HepG2 (cell line): ENCODE measurements around the gene FRMD8. TPM values are rescaled to one million over a fixed set of nuclear protein-coding genes. Genes with fewer than 3 reads are reported as not detected.
A peak's percentile ranks its signal among the peaks of the same experiment; 100 is the strongest.

Source experiments
- ATAC-seq: fragments of 200-7000 bp; cut with Tn5 transposase; 3 replicates; pipeline ENCODE4 v1.9.1; 2020; ENCODE audit warnings: mild to moderate bottlenecking, moderate library complexity
- BruUV-seq: library from RNA; stranded (reverse); fragments of 400-500 nt; replicated peaks from 2 replicates; lab custom pipeline; 2021; lab: Mats Ljungman, UMichigan
- CTCF ChIA-PET: fragments of 300-600 bp; formaldehyde crosslinking; extraction: SDS; loops from one replicate; lab custom pipeline; 2021; ENCODE audit warnings: low total read pairs, inconsistent platforms, low intra/inter-chr PET ratio; lab: Yijun Ruan, JAX
- POLR2A ChIA-PET: fragments of 350-600 bp; sonication (Branson Sonifier 250); formaldehyde crosslinking; loops from one replicate; lab custom pipeline; 2020; ENCODE audit warnings: antibody characterized with exemption, inconsistent platforms; lab: Yijun Ruan, JAX
- DNase-seq: peaks from one replicate; pipeline ENCODE4 v3.0.0-alpha.2; 2015; ENCODE audit warnings: low spot score
- FAIRE-seq: peaks from 3 replicates; lab custom pipeline; 2011; peaks lifted over from hg19 to GRCh38; lab: Jason Lieb, UNC
- H2AFZ ChIP-seq: one replicate; pipeline ENCODE4 v1.6.1; 2011; ENCODE audit warnings: low read length, inconsistent platforms
- H3K27ac ChIP-seq: fragments of 300-600 bp; 3 replicates; pipeline ENCODE4 v1.8.0; 2011; ENCODE audit warnings: mixed run types, mild to moderate bottlenecking, mixed read lengths, low read length, inconsistent platforms; ENCODE audit not compliant: insufficient read depth; ENCODE audit errors: extremely low read length
- H3K27me3 ChIP-seq, 2 experiments: fragments of 200-600 bp in 1 of 2; 2 replicates in 1 of 2; 3 replicates in 1 of 2; pipeline versions ENCODE4 v1.6.0 to v1.8.0; 2011; ENCODE audit warnings: low read length in 2 of 2, mild to moderate bottlenecking in 2 of 2, moderate library complexity in 2 of 2, inconsistent platforms in 1 of 2; ENCODE audit not compliant: insufficient read depth in 2 of 2, control insufficient read depth in 1 of 2
- H3K36me3 ChIP-seq, 2 experiments: fragments of 200-600 bp in 1 of 2; replicated peaks in 1 of 2; 2 replicates in 1 of 2; 3 replicates in 1 of 2; pipeline versions ENCODE4 v1.5.1 to v1.8.0; 2011; ENCODE audit warnings: low read length in 2 of 2, inconsistent platforms in 1 of 2; ENCODE audit not compliant: insufficient read depth in 2 of 2, control insufficient read depth in 1 of 2
- H3K4me1 ChIP-seq: 2 replicates; pipeline ENCODE4 v1.5.1; 2012; ENCODE audit warnings: low read length, inconsistent platforms; ENCODE audit not compliant: insufficient read depth
- H3K4me2 ChIP-seq: 2 replicates; pipeline ENCODE4 v1.6.0; 2011; ENCODE audit warnings: low read depth, low read length, inconsistent platforms
- H3K4me3 ChIP-seq, 3 experiments: fragments of 200-600 bp in 1 of 3; sonication (generic), shearing (Covaris generic) in 1 of 3; replicated peaks in 1 of 3; 2 replicates each; pipeline ENCODE4 v1.5.1; 2011 to 2016; ENCODE audit warnings: low read length in 3 of 3, inconsistent platforms in 2 of 3, low read depth in 2 of 3, mild to moderate bottlenecking in 2 of 3, control low read depth in 1 of 3, mixed read lengths in 1 of 3; ENCODE audit not compliant: insufficient read depth in 1 of 3
- H3K79me2 ChIP-seq: one replicate; pipeline ENCODE4 v1.6.1; 2011; ENCODE audit warnings: low read length, inconsistent platforms; ENCODE audit not compliant: insufficient read depth
- H3K9ac ChIP-seq: 2 replicates; pipeline ENCODE4 v1.6.0; 2011; ENCODE audit warnings: mild to moderate bottlenecking, low read depth, low read length, inconsistent platforms; ENCODE audit not compliant: insufficient read depth
- H3K9me3 ChIP-seq: 2 replicates; pipeline ENCODE4 v1.5.1; 2012; ENCODE audit warnings: mild to moderate bottlenecking, low read length
- H4K20me1 ChIP-seq: 2 replicates; pipeline ENCODE4 v1.6.0; 2011; ENCODE audit warnings: inconsistent platforms, mild to moderate bottlenecking, low read length, moderate library complexity; ENCODE audit not compliant: insufficient read depth
- BHLHE40 ChIP-seq: IDR thresholded peaks from 2 replicates; pipeline ENCODE4 v1.6.1; 2011; ENCODE audit warnings: low read length, improper control_type of control experiment
- CHD2 ChIP-seq: IDR thresholded peaks from 2 replicates; pipeline ENCODE4 v1.6.1; 2011; ENCODE audit warnings: low read depth, low read length, improper control_type of control experiment
- EED ChIP-seq: sonication (generic); formaldehyde crosslinking; IDR thresholded peaks from 2 replicates; pipeline ENCODE4 v1.5.0; 2020; ENCODE audit warnings: mild to moderate bottlenecking, missing genetic modification reagents
- HNRNPL ChIP-seq: fragments of 200-400 bp; formaldehyde crosslinking; IDR thresholded peaks from 2 replicates; pipeline ENCODE4 v1.6.1; 2017; ENCODE audit warnings: mild to moderate bottlenecking, low read depth, low read length
- MXI1 ChIP-seq: IDR thresholded peaks from 3 replicates; pipeline ENCODE4 v1.6.1; 2012; ENCODE audit warnings: low read depth, low read length, inconsistent platforms, borderline replicate concordance
- NFRKB ChIP-seq: fragments of 450-650 bp; IDR thresholded peaks from 2 replicates; pipeline ENCODE4 v1.6.1; 2017
- POLR2A ChIP-seq, 2 experiments: IDR thresholded peaks; 2 replicates each; pipeline ENCODE4 v1.6.1; 2011; ENCODE audit warnings: low read depth in 2 of 2, low read length in 2 of 2, mild to moderate bottlenecking in 1 of 2, moderate library complexity in 1 of 2; ENCODE audit not compliant: insufficient read depth in 1 of 2
- POLR2AphosphoS2 ChIP-seq: IDR thresholded peaks from 2 replicates; pipeline ENCODE4 v1.6.1; 2011; ENCODE audit warnings: low read depth, low read length, improper control_type of control experiment
- POLR2AphosphoS5 ChIP-seq: IDR thresholded peaks from 2 replicates; pipeline ENCODE4 v1.6.1; 2012; ENCODE audit warnings: low read depth, low read length
- POLR2G ChIP-seq: fragments of 200-400 bp; formaldehyde crosslinking; IDR thresholded peaks from 2 replicates; pipeline ENCODE4 v1.6.1; 2018; ENCODE audit warnings: mild to moderate bottlenecking, low read depth, low read length, moderate library complexity
- RARA ChIP-seq: IDR thresholded peaks from 2 replicates; pipeline ENCODE4 v1.6.1; 2016; ENCODE audit warnings: missing genetic modification reagents, missing compliant biosample characterization
- RBFOX2 ChIP-seq: fragments of 200-400 bp; formaldehyde crosslinking; IDR thresholded peaks from 2 replicates; pipeline ENCODE4 v1.6.1; 2017; ENCODE audit warnings: low read depth, mild to moderate bottlenecking, low read length
- RBM22 ChIP-seq: fragments of 200-400 bp; formaldehyde crosslinking; optimal IDR thresholded peaks from 2 replicates; pipeline ENCODE3; 2017; ENCODE audit warnings: mild to moderate bottlenecking, low read length, moderate library complexity
- SMC3 ChIP-seq: IDR thresholded peaks from 2 replicates; pipeline ENCODE4 v1.6.1; 2011; ENCODE audit warnings: low read length, improper control_type of control experiment
- TAF15 ChIP-seq: fragments of 200-400 bp; formaldehyde crosslinking; IDR thresholded peaks from one replicate; pipeline ENCODE4 v1.6.1; 2018; ENCODE audit warnings: mild to moderate bottlenecking, low read depth, low read length; ENCODE audit not compliant: poor library complexity, severe bottlenecking
- ZNF251 ChIP-seq: sonication (generic); formaldehyde crosslinking; IDR thresholded peaks from 2 replicates; pipeline ENCODE4 v1.9.0; 2021; ENCODE audit warnings: mild to moderate bottlenecking, missing genetic modification reagents
- WGBS: methylation state at CpG from one replicate; pipeline ENCODE4 v1.1.6; 2017; ENCODE audit warnings: low lambda C conversion rate; 5-methylcytosine and 5-hydroxymethylcytosine counted together
- in situ Hi-C: cut with HindIII; loops from 2 replicates; pipeline ENCODE4 v1.10.0; 2017; ENCODE audit warnings: low pct_unique_long_range_greater_than_20kb; ENCODE audit not compliant: extremely low pct_ligation_motif_present
- intact Hi-C: fragments of 100-400 bp; cut with micrococcal nuclease; formaldehyde crosslinking; loops from one replicate; pipeline ENCODE4 v1.10.0; 2022; ENCODE audit not compliant: unreplicated experiment
- polyA plus RNA-seq, 8 experiments: library from polyadenylated mRNA; depleted of rRNA in 3 of 8; stranded (reverse) in 7 of 8; unstranded in 1 of 8; fragments of >200 nt; fragmentation: Illumina TruSeq in 4 of 8; extraction: Trizol in 4 of 8; gene quantifications; 2 replicates each; pipeline versions ENCODE4 v1.2.1 to v1.2.3, GENCODE V29; 2011 to 2016; ENCODE audit warnings: low read depth in 4 of 8, missing spikeins in 1 of 8, mixed read lengths in 1 of 8; ENCODE audit not compliant: insufficient read depth in 1 of 8
- total RNA-seq, 5 experiments: library from RNA; depleted of rRNA; stranded (reverse); fragments of >200 nt; fragmentation: Illumina TruSeq; extraction: Trizol; gene quantifications; 2 replicates each; pipeline ENCODE4 v1.2.3, GENCODE V29; 2016; ENCODE audit warnings: low read depth in 1 of 5
- TF ChIP-seq, protein P1 (sequence below): sonication (generic); formaldehyde crosslinking; IDR thresholded peaks from 2 replicates; pipeline ENCODE4 v1.4.0; 2020; ENCODE audit warnings: missing genetic modification reagents

FRMD8 gene
- total and polyA plus RNA-seq, 2 of the 13 experiments (the other 11 are each of a cell fraction or from before 2014, with no cell fraction given) = 5.8 to 20.6 TPM

DNA sequence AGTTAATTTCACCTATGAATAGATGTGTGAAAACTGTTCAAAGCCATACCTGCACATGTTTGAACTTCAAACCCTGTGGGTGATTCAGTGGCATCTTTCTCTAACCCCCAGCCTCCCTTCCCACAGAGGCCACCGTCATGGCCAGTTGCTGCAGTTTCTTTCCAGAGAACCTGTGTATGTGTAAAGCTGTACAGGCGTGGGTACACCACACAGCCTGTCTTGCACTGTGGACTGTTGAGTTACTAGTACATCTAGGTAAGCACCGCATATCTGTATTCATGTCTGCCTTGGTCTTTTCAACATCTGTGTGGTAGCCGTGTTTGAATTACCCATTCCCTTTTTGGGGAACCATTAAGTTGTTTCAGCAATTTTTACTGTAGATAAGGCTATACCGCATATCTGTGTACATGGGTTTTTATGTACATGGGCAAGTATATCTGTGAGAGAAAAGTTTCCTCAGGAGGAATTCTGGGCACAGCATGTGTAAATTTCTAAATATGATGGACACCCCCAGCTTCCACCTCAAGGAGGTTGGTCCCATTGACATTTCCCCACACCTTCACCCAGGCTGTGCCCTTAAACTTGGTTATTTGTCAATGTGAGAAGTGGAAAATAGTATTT, 50.1 kb downstream of the FRMD8 start:
- peak overlapping the region; percentile 10 for H3K27ac ChIP-seq
- H4K20me1 ChIP-seq = peaks cover 99% of the 10 kb centered on the region
- H3K4me1 ChIP-seq = peaks cover 85% of the 10 kb centered on the region
- H3K27me3 ChIP-seq = no peaks in the 10 kb centered on the region
- H3K4me3 ChIP-seq = no peak overlapping the region
- no peak overlapping the region for H3K9ac ChIP-seq
- ATAC-seq (peak; percentile 22), FAIRE-seq (no peak), DNase-seq (no peak)
- no TSS peak for BruUV-seq
- no peak overlapping the region for H2AFZ ChIP-seq
- peaks cover 8 to 44% of the 10 kb centered on the region in 2 experiments; a peak in 4 of 5 replicates for H3K36me3 ChIP-seq
- in situ Hi-C loops = no loop called here
- 89% methylated on average over 5 of the region's 5 CpGs for WGBS
- intact Hi-C loops = no loop called here
- ChIA-PET CTCF (no interaction called here), POLR2A (interaction anchor here (0.8 to 4.9 kb wide), 9 partner anchors 11 to 72 kb away, joined by 3 to 38 read pairs (median 3); partner anchors contain the start of gene NEAT1)
- no peaks in the 10 kb centered on the region for H3K9me3 ChIP-seq
- H3K4me2 ChIP-seq = no peak overlapping the region
- TF ChIP-seq RBM22 = peak; percentile 99
- no peak for TF ChIP-seq TAF15
- peak; percentile 23 to 76; a peak in 2 of 4 replicates for TF ChIP-seq POLR2A (IDR thresholded peaks at IDR 0.05; ENCODE audit: insufficient read depth in 1 of 2, low read depth in 2 of 2, low read length in 2 of 2)
- TF ChIP-seq RBFOX2 = peak; percentile 60
- peak; percentile 14; the same call in 1 of the 2 replicates for TF ChIP-seq CHD2
- no peak for TF ChIP-seq EED
- TF ChIP-seq POLR2AphosphoS5 = peak; percentile 51; the same call in 1 of the 2 replicates
- TF ChIP-seq POLR2G = peak; percentile 86
- TF ChIP-seq POLR2AphosphoS2 = peak; percentile 80; the same call in 1 of the 2 replicates
- TF ChIP-seq NFRKB = no peak
- 0 out of 2 replicates have a peak, but pooled peaks have one; percentile 11 for TF ChIP-seq RARA (CRISPR knock-in tag)
- TF ChIP-seq HNRNPL = 0 out of 2 replicates have a peak, but pooled peaks have one; percentile 1
- 0 out of 2 replicates have a peak, but pooled peaks have one; percentile 3 for TF ChIP-seq SMC3
- TF ChIP-seq ZNF251 = no peak
- TF ChIP-seq, protein P1, sequence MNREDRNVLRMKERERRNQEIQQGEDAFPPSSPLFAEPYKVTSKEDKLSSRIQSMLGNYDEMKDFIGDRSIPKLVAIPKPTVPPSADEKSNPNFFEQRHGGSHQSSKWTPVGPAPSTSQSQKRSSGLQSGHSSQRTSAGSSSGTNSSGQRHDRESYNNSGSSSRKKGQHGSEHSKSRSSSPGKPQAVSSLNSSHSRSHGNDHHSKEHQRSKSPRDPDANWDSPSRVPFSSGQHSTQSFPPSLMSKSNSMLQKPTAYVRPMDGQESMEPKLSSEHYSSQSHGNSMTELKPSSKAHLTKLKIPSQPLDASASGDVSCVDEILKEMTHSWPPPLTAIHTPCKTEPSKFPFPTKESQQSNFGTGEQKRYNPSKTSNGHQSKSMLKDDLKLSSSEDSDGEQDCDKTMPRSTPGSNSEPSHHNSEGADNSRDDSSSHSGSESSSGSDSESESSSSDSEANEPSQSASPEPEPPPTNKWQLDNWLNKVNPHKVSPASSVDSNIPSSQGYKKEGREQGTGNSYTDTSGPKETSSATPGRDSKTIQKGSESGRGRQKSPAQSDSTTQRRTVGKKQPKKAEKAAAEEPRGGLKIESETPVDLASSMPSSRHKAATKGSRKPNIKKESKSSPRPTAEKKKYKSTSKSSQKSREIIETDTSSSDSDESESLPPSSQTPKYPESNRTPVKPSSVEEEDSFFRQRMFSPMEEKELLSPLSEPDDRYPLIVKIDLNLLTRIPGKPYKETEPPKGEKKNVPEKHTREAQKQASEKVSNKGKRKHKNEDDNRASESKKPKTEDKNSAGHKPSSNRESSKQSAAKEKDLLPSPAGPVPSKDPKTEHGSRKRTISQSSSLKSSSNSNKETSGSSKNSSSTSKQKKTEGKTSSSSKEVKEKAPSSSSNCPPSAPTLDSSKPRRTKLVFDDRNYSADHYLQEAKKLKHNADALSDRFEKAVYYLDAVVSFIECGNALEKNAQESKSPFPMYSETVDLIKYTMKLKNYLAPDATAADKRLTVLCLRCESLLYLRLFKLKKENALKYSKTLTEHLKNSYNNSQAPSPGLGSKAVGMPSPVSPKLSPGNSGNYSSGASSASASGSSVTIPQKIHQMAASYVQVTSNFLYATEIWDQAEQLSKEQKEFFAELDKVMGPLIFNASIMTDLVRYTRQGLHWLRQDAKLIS (CRISPR knock-in tag) = peak; percentile 63; the same call in 1 of the 2 replicates
- 0 out of 2 replicates have a peak, but pooled peaks have one; percentile 21 for TF ChIP-seq BHLHE40
- peak; percentile 19; the same call in 1 of the 3 replicates for TF ChIP-seq MXI1
- peaks cover 45% of the 10 kb centered on the region for H3K79me2 ChIP-seq
